C4-2B (cell line): ENCODE measurements around the gene SPHK2.
A peak's percentile ranks its signal among the peaks of the same experiment; 100 is the strongest.

Source experiments
- CTCF ChIP-seq: fragments of 450-650 bp; conservative IDR thresholded peaks from 2 replicates; pipeline ENCODE4 v1.5.1; 2017; ENCODE audit warnings: mild to moderate bottlenecking
- ZFX ChIP-seq: fragments of 450-650 bp; IDR thresholded peaks from 2 replicates; pipeline ENCODE4 v1.6.1; 2017

- peak; percentile 66 for TF ChIP-seq CTCF
- no peak for TF ChIP-seq ZFX
Measured at GRCh38 chr19:48608798-48609263, 10.5 kb upstream of the SPHK2 start.
